Urothelium cell line (cell line): ENCODE data around the gene FKBP5.
"Not testable (repeated sequence)": the region's sequence is repeated elsewhere in the genome, so short reads cannot be mapped to it uniquely, and the experiment has no call there.

ENCODE experiments used
- DNase-seq: peaks from one replicate; pipeline ENCODE4 v3.0.0; 2011; ENCODE audit warnings: low spot score, mixed read lengths
- FAIRE-seq: peaks from 2 replicates; lab custom pipeline; 2011; peaks lifted over from hg19 to GRCh38; lab: Jason Lieb, UNC

FKBP5 gene

DNA sequence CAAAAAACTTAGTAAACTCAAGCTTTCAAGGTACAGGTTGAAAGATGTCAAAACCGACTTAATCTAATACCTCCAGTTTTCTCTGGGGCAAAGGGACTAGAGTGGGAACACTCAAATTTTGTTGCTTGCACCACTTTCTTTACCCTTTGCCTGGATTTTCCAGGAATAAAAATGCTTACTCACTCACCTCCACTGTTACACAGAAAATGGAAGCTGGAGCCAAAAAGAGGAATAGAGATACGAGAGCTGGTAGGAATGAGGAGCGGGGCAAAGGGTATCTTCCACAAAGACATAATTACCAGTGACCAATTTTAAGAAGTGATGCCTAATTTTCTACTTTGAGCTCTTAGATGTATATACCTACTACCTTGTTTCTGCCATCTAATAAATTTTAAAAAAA, 96.5 kb downstream of the FKBP5 start:
- DNase-seq (no peak), FAIRE-seq (no peak)

DNA sequence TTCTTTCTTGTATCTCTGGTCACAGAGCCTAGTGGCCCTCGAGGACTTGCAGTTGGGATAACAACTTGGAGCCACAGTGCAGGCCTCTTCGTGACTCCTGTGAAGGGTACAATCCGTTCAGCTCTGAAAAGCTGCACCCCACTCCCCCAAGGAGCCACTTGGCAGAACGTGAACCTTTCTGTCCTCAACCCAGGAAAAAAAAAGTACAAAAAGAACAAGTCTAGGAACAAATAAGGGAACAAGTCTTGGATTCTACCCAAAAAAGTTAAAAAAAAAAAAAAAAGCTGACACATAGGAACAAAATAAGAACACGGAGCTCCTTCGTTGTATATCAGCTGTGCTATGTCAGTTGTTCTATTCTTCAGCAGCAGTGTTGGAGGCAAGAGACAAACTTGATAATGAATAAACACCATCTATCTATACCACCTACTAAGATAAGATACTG, 98.1 kb downstream of the FKBP5 start:
- no peak for DNase-seq

DNA sequence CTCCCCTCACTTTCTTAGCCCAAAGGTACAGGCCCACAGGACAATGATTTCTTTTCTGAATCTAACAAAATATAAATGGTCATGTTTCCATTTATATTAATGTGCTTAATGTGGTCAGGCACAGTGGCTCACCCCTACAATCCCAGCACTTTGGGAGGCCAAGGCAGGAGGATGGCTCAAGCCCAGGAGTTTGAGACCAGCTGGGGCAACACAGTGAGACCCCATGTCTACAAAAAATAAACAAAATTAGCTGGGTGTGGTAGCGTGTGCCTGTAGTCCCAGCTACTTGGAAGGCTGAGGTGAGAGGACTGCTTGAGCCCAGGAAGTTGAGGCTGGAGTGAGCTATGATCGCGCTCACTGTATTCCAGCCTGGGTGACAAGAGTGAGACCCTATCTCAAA, 98.8 kb downstream of the FKBP5 start:
- DNase-seq, result no peak
- FAIRE-seq, result no peak

More for the DNA sequence above, 98.1 kb downstream of the FKBP5 start:
- FAIRE-seq, result no peak

DNA sequence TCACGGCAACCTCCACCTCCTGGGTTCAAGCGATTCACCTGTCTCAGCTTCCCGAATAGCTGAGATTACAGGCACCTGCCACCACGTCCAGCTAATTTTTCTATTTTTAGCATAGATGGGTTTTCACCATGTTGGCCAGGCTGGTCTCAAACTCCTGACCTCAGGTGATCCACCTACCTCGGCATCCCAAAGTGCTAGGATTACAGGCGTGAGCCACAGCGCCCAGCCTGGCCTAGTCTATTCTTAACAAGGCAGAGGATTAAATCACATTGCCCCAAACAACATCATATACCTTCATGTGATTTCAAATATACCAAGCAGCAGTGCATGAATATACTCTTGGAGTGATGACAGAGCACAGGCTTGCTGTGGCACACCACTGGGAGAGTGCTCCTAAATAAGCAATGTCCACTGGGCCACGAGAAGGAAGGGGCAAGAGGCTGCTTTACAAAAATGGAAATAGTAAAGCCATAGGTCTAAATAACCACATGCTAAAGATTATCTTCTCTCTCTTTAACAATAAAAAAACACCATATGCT, 99.4 kb downstream of the FKBP5 start:
- FAIRE-seq (no peak), DNase-seq (no peak)

DNA sequence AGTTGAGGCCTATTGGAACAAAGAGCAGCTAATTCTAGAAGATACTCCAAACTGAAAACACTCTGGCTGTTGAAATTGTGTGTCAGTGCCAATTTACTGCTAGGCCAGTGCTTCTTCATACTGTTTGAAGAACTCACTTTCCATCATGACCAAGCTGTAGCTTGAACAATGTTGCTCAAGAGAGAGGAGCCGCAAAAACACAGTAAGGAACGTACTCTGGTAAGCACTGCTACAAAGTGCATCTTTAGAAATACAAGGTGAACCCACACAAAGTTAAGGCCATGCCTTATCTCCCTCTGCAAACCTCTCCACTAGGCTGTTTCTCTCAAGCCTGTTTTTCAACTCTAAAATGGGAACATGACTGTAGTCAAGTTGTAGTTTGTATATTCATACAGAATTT, 101.5 kb downstream of the FKBP5 start:
- FAIRE-seq, result no peak
- no peak for DNase-seq

DNA sequence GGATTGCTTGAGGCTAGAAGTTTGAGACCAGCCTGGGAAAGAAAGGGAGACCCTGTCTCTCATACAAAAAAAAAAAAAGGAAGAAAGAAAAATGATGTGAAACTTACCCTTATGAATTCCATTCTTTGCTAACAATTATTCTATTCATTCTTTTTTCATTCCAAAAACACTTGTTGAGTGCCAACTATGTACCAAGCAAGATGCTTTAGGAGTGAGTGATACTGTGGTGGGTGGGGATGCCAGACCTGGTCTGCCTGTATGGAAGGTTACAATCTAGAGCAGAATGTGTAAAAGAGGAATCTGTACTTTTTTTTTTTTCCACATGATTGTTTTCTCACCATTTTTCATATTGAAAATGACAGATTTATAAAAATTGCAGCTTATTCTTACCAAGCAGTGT, 102.2 kb downstream of the FKBP5 start:
- no peak for FAIRE-seq
- DNase-seq, result no peak

DNA sequence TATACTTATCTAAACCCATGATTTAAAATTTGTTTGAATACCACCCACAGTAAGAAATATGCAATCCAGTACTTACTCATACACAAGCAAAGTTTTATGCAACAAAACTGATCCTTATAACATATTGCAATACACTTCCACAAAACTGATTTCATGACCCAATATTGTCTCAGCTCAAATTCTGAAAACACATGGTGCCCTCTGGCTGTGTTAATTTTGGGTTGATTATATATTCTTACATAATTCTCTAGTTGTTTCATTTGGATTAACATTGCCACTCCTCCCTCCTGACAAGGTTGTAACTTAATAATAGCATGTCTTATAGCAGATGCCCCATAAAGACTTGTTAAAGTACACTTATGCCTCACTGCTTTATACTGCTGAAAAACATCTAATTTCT, 103.1 kb downstream of the FKBP5 start:
- DNase-seq, result no peak
- no peak for FAIRE-seq

DNA sequence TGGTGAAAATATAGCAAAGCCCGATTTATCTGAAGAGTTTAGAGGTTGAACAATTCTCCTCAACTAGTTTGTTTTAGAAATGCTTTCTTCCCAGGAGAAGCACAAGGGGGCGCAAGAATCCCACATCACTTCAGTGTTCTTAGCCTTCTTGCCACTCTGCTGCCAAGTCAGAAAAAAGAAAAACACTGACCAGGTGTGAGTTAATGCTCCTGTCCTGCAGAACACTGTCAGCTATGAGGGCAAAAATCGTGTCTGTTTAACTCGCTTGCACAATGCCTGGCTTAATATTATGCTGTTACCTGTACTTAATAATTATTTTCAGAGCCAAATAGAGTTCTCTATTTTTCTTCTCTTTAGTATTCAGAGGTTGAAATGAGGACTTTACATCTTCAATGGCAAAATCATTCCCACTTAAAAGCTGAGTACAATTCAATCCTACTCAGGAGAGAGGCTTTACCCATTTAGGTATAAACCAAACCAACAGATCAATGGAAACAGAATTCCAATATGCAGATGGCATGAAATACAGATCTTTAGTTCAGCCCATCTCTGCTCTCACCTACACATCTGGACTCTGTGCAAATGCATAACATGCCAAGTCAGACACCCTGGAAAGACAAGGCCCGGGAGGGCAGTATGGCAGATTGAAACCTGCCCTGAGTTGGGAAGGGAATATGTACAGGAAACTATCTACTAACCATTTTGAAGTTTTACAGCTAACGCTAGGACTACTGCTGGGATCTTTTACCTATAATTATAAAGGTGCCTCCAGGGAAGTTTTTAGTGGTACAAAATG, 104.6 kb downstream of the FKBP5 start:
- no peak for FAIRE-seq
- peak; percentile 46 for DNase-seq

DNA sequence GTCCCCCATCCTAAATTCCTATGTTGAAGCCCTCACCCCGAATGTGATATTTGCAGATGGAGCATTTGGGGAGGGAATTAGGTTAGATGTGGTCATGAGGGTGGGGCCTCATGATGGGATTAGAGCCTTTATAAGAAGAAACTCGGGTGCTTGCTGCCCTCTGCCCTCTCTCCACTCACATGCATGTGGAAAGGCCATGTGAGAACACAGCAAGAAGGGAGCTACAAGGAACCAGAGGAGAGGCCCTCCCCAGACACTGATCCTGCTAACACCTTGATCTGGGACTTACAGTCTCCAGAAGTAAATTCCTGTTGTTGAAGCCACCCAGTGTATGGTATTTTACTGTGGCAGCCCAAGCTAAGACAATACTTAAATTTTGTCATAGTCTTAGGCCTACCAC, 106.4 kb downstream of the FKBP5 start:
- no peak for FAIRE-seq
- no peak for DNase-seq

DNA sequence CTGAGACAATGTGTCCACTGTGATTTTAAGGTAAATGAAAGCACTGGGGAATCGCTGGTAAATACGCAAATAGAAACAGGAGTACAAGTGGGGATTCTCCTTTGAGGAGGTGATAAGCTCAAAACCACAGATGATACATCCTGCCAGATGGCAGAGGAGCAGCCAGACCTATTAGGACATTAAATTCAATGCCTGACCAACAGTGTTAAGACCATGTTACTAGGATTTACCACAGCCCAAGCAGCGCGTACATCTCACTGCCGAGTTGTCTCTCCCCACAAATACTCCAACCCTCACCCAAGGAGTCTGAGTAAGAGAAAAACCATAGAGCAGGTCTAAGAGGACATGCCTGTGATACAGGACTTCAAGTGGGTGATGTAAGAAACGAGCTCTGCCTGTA, 107.1 kb downstream of the FKBP5 start:
- no peak for DNase-seq
- FAIRE-seq, result no peak

DNA sequence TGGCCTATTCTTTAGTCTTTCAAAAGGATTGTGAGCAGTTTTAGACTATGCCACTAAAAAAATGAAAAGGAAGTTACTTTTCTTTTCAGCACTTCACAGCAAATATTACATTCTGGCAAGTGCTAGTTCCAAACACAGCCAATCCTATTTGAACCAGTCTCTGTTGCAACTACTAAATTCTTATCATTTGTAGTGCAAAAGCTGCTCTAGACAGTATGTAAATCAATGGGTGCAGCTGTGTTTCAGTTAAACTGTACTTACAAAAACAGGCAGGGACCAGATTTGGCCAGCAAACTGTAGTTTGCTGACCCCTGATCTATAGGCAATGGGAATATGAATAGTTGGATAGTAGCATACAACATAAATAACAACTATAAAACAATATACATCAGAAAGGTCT, 107.9 kb downstream of the FKBP5 start:
- DNase-seq (no peak), FAIRE-seq (no peak)

DNA sequence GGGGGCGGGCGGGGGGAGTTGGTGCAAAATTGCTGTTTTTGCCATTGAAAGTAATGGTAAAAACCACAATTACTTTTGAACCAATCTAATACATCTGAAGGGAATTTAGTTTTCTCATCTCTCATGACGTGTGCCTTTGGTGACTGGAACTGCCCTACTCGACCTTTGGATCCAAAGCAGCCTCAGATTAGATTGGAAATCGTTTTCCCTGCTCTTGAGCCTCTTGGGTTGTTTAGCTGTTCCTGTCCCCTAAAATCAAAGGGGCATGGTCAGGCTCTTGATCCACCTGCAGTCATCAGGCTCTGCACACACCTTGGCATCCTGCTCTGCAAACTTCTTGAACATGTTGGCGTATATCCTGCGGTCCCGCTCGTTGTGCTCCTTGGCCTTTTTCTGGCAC, 112.0 kb downstream of the FKBP5 start:
- DNase-seq, result no peak
- FAIRE-seq, result no peak

DNA sequence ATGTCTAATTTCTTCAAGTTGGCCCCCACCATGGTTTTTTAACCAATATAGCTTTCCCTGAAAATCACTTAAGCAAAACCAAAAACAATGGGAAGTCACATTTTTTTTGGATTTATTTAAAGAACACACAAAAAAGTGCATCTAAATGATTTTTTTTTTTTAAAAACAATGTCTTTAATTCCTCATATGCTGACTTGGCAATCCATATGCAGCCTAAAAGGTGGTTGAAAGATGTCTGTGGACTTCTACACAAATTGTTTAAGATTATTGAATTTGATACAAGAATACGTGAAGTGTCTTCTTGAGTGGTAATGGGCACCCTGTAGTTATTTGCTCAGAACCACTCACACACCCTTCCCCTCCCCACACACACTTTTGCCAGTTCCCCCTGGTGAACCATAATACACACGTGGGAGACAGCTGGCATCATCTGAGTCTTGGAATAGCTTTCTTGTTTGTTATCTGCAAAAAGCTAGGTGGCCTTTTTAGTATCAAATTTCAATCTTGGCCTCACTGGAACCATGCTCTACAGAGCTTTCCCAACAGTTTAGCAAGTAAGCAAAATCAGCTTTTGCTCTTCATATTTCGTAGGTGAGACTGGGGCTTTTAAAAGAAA, 115.1 kb downstream of the FKBP5 start:
- FAIRE-seq, result no peak
- no peak for DNase-seq

DNA sequence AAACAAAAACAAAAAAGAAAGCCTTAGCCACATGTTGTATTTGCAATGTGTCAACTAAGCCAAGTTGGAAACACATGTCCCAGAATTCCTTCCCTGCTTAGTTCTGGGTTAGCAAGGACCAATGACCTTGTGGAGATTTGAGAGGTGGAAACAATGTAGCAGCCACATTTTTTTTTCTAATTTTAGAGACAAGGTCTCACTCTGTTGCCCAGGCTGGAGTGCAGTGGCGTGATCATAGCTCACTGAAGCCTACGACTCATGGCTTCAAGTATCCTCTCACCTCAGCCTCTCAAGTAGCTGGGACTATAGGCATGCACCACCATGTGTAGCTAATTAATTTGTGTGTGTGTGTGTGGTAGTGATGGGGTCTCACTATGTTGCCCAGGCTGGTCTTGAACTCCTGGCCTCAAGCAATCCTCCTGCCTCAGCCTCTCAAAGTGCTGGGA, 117.8 kb downstream of the FKBP5 start:
- not testable (repeated sequence) for FAIRE-seq, DNase-seq

DNA sequence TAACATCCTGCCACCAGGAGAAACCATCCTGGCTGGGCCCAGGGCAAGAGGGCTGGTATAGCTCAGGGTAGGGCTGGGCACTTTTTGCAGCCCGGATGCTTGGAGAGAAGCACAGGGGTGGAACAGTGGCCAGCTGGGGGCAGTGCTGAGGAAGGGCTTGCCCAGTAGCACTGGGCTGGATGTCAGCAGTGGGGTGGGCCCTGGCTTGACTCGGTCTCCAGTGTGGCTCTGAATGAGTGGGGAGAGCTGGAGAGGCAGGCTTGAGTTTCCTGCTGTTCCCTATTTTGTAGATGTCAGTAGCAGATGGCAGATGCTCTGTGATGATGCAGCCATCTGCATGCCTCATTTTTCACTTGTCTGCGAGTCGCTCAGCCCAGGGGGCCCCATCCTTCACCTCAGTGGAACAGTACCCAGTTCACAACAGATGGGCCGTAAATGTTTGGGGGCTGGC, 119.7 kb downstream of the FKBP5 start:
- no peak for FAIRE-seq
- no peak for DNase-seq

DNA sequence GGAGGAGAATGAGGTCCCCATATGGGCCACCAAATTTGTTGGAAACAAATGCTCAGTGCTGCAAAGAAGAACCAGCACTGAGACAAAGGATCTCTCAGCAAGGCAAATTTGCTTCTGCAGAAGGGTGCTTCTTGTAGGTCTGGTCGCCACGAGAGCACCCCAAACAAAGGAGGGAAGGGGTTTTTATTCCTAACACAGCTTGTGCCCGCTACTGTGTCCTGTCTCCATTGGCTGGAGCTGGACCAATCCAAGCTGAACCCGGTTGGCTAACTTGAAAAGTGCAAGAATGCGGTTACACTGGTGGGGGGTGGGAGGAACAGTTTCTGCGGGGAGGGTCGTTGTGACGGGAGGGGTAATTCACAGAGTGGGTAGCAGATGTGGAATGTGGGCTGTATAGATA, 121.9 kb downstream of the FKBP5 start:
- FAIRE-seq, result no peak
- DNase-seq, result no peak

DNA sequence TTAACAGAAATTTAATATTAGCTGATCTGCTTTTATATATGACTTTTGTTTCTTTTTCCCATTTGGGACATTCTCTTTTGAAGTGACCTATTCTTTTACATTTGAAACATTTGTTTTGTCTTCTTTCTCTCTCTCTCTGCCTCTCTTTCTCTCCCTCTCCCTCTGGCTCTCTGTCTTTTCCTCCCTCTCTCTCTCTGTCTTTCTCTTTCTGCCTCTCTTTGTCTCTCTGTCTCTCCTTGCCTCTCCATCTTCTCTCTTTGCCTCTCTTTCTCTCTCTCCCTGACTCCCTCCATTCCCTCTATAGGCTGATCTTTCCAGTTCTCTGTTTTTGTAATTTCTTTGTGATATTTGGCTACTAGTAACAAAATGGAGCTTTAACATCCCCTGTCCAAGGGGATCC, 124.0 kb downstream of the FKBP5 start:
- DNase-seq (no peak), FAIRE-seq (no peak)

DNA sequence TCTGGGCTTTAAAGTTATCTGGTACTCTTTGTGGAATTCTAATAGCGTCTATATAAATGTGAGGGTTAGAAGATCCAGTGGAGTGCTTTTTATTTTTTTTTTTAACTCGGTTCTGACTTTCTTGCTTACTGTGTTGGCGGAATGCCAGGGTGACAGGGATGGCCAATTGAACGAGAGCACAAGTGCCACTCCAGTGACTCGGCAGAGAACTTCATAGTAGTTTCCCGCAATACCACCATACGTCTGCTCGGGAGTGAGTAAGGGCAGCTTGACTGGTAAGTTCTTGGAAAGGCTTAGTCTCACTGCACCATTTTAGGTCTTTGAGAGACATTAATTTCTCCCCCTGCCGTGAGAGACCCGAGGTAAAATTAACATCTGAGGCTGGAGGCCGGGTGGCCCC, 126.7 kb downstream of the FKBP5 start:
- FAIRE-seq, result no peak
- DNase-seq, result peak; percentile 23

DNA sequence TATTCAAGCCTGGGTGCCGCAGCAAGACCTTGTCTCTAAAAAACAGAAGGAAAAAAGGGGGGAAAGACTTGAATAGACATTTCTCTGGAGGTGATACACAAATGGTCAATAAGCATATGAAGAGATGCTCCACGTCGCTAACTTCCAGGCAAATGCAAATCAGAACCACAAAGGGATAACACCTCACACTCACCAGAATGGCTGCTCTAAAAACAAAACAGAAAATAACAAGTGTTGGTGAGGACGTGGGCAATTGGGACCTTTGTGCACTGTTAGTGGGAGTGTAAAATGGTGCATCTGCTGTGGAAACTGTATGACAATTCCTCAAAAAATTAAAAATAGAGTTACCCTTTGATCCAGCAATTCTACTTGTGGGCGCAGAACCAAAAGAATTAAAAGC, 127.6 kb downstream of the FKBP5 start:
- FAIRE-seq, result no peak
- DNase-seq, result no peak

DNA sequence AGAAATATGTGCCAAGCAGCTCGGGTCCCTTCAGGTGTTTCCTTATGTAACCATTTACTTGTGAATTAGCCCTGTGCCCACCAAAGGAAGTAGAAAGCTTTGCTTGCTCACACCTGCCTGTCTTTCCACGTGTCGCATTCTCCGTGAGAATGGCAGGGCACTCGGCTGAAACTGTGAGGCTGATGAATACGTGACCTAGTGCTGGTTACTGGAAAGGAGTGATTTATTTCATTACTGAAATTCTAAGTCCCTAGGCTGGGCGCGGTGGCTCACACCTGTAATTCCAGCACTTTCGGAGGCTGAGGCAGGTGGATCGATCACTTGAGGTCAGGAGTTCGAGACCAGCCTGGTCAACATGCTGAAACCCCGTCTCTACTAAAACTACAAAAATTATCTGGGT, 130.1 kb downstream of the FKBP5 start:
- FAIRE-seq (no peak), DNase-seq (no peak)

DNA sequence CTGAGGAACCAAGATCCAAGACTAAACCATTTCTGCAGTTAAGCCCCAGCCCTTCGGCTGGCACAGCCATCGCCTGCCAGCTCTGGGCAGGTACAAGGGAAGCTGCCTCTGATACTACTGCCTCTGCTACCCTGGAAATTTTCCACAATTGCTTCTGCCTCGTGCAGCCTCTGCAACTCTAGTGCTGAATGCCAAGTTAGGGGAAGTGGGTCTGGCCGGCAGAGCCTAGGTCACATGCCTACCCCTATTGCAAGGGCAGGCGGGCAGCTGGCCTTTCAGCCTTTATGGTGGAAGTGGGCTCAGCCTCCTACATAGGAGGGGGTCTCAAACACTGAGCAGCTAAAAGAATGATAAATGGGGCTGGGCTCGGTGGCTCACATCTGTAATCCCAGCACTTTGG, 131.5 kb downstream of the FKBP5 start:
- FAIRE-seq (no peak), DNase-seq (no peak)

DNA sequence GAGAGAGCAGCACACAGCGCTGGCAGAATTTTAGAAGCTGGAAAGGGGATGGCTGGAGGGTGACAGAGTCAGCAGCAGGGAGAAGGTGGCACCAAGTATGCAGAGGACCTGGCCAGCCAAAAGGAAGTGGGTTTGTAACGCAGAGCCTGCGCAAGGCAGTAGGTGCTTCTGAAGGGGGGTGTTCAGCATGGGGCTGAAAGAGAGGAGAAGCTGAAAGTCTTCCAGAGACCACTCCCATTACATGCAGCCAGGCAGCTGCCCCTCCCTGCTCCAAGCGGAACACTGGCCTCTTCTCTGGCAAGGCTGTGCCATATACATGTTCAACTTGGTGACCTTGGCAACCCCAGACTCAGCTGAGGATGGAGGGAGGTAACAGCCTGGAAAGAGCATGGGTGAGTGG, 133.9 kb downstream of the FKBP5 start:
- FAIRE-seq (no peak), DNase-seq (no peak)
